ENCODE data around the gene LEMD1.

DNA sequence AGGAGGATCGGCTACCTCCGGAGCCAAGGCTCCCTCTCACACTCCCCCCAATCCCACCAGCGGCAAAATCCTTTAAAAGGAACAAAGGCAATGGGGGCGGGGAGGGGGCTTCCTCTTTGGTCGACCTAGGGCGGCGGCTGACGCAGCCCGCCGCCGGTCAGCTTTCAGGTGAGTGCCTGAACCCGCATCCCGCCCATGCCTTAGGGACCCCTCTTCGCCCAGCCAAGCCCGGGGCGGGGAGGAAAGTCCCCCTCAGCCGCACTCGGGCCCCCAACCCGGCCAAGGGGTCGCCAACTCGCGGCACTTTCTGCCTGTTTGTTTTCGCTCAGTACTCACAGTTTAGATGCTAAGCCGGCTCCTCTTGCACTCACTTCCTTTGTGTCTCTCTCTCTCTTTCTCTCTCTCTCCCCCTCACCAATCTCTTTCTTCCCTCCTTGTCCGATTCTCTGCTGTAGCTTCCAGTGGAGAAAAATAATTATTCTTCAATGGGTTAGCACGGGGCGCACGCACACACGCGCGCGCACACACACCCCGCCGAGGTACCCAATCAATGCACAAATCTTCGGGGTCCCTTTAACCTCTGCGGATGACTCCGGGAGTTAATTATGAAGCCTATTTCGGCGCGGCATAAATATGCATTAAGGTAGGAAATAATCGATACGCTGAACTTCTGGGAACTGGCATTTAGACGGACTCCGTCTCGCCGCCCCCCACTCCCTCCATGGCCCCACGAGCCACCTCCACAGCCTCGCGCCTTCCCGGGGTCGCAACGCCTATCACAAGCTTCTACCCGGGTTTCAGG, 33.9 kb upstream of the LEMD1 start, which contains the start of gene BLACAT1:
- TF ChIP-seq TCF7L2 (IDR thresholded peaks at IDR 0.05; ENCODE audit: low read depth, low read length): no peak
- TF ChIP-seq, protein P1, sequence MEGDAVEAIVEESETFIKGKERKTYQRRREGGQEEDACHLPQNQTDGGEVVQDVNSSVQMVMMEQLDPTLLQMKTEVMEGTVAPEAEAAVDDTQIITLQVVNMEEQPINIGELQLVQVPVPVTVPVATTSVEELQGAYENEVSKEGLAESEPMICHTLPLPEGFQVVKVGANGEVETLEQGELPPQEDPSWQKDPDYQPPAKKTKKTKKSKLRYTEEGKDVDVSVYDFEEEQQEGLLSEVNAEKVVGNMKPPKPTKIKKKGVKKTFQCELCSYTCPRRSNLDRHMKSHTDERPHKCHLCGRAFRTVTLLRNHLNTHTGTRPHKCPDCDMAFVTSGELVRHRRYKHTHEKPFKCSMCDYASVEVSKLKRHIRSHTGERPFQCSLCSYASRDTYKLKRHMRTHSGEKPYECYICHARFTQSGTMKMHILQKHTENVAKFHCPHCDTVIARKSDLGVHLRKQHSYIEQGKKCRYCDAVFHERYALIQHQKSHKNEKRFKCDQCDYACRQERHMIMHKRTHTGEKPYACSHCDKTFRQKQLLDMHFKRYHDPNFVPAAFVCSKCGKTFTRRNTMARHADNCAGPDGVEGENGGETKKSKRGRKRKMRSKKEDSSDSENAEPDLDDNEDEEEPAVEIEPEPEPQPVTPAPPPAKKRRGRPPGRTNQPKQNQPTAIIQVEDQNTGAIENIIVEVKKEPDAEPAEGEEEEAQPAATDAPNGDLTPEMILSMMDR (IDR thresholded peaks at IDR 0.05): no peak
